GM21528 (cell line): ENCODE results near the gene ANKH.
"Not testable (repeated sequence)": the region's sequence is repeated elsewhere in the genome, so short reads cannot be mapped to it uniquely, and the experiment has no call there.

Experiments used
- ATAC-seq: cut with Tn5 transposase; IDR thresholded peaks from one replicate; pipeline ENCODE4 v1.9.1; 2021; ENCODE audit warnings: mild to moderate bottlenecking, moderate library complexity; ENCODE audit not compliant: unreplicated experiment, low FRiP score

ANKH gene

DNA sequence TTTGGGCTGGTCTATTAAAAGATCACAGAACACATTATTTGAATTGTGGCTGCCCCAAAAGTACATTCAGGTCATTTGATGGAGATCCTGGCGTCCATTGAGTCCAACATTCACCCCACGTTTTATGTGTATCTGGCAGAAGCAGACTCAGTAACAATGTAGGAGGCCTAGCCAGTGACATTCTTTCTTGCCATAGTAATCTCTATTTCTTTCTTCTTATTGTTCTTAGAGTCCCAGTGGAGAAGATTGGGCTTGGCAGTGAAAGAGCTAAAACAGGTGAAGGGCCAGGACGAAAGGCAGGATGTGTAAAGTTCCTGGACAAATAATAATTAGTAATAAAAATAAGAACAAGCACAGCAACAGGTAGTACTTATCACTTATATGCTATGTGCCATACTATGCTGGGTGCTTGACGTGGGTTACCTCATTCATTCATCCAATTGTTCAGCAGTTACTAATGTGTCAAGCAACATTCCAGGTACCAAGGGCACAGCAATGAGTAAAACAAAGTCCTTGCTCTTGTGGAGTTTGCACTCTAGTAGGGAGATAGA lies 12.6 kb upstream of the ANKH start:
- no peak for ATAC-seq

DNA sequence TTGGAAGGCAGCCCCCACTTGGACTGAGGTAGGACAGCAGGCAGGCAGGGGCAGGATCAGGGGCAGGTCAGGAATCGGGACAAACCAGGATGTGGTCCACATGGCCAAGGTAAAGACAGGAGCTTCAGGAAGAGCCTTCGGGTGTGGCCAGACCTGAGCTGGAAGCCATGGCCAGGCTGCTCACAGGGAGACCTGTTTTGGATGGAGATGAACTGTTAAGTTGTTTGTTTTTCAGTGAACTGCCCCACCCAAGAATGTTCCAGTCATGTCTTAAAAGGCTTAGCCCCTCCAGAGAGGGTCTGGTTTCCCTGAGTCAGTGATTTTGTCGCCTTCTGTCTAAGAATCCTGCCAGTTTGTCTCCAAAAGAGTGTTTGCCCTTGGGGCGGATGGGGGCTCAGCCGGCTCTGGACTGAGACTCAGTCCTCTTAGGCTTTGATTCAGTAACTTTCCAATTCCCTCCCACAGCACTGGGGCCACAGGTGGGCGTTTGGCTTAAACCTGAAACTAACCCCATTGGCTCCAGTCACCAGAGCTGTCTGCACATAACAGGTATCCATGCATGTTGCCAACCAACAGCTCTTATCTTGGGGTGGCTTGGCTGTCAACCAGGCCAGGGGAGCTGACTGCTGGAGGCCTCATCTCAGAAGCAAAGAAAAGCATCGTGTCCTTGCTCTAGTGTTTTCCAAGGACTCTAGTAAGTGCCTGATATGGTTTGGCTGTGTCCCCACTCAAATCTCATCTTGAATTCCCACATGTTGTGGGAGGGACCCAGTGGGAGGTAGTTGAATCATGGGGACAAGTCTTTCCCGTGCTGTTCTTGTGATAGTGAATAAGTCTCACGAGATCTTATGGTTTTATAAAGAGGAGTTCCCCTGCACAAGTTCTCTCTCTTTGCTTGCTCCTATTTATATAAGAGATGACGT lies 11.3 kb upstream of the ANKH start:
- ATAC-seq, result no peak

DNA sequence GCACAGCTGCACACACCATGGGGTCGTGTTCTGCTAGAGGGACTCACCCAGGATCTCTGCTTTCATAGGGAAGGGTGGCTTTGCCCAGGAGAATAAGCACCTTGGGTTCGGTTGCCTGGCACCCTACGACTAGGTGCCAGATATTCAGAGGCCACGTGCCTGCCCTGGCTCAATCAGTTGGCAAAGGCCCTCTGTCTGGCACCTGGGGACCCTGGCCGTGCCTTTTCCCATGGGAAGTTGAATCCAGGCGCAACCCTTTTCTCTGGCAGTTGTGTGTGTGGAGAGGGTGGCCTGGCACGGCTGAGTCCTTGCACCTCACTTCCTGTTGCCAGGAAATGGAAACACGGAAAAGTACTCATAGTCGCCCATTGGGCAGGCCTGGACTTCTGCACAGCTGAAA lies 10.2 kb upstream of the ANKH start:
- ATAC-seq, result no peak

DNA sequence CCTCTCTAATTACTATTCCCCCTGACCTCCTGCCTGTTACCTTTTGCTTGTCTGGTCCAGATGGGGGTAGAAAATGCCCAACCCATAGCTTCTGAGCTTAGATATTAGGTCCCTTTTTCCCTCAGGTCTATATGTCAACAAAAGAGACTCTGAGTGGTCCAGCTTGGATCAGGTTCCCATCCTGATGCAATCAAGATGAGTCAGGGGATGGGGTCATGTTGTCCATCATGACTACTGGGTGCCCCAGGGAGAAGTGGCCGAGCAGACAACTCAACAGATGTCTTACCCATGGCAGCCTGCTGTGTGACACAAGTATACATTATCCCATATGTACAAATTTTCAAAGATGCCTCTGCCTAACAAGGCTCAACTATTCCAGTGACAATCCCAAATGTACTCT lies 9.1 kb upstream of the ANKH start:
- ATAC-seq, result no peak

DNA sequence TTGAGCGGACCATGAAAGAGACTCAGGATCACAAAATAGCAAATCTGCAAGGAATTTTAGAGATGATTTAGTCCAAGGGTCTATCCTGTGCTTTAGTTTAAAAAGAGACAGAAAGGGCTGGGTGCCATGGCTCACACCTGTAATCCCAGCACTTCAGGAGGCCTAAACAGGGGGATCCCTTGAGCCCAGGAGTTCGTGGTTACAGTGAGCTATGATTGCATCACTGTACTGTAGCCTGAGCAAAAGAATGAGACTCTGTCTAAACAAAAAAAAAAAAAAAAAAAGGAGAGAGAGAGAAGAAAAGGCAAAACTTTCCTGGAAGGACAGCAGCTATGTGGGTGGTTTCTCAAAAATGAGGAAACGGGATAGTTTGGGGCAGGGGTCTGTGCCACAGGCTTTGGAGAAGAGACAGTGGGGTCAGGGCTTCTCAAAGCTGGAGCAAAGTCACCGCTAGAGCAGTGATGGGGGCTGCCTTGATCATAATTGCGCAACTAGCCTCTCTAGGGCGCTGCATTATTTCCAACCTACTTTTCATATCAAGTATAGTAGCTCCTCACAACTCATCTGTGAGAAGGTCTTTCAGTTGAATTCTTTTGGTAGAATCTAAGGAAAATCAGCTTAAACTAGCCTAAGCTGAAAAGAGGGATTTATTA lies 8.5 kb upstream of the ANKH start:
- no peak for ATAC-seq

DNA sequence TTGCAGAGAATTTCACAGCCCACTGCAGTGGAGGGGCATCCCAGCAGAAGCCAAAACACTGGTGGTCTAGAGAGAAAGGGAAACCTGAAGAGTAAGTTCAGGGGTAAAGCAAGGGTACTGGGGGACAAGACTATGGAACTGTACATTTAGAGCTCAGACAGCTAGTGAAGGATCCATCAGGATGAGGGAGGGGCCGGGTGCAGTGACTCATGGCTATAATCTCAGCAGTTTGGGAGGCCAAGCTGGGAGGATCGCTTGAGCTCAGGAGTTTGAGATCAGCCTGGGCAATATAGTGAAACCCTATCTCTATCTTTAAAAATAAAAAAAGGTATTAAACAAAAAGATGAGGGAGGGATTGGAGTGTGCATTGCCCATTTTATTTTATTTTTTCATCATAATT lies 7.8 kb upstream of the ANKH start:
- ATAC-seq, result no peak

DNA sequence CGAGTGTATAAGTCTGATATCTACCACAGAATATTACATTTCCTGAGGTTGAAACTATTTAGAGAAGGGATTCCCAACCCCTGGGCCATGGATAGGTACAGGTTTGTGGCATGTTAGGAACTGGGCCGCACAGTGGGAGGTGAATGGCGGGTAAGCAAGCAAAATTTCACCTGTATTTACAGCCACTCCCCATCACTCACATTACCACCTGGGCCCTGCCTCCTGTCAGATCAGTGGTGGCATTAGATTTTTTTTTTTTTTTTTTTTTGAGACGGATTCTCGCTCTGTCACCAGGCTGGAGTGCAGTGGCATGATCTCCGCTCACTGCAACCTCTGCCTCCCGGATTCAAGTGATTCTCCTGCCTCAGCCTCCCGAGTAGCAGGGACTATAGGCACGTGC lies 6.6 kb upstream of the ANKH start:
- ATAC-seq, result not testable (repeated sequence)

DNA sequence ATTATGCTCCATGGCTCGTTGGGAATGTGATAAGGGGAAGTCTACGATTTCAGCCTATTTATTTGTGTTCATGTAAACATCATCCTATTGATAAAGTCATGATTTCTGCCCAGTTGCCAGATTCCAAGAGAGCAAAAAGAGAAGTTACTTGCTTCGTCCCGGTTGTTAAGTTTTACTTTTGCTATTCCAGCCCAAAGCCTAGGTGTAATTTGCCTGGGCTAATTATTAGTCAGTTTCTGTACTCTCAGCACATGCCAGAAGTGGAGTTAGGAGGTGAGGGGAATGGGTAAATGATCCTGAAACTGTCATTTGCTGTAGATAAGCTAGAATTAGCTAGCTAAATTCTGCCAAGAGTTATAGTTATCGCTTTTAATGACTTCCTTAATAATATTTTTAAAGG lies 4.5 kb upstream of the ANKH start:
- ATAC-seq, result no peak

DNA sequence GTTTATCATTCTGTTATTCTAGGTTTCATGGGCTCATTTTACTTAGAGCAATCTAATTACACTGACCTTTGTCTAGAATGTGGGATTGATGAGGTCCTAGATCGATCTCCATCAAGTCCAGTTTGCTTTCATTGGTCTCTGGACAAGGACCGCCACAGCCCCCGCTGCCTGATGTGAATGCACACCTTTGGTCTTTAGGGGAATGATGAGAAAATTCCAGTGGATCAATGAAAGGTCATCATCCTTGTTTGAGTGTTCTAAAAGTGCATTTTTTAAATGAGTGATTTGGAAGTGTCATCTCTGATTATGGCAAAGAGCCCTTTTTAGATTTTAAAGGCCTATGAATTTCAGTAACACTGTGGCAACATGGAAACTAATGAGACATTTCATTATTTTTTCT lies 2.2 kb upstream of the ANKH start:
- ATAC-seq, result no peak

DNA sequence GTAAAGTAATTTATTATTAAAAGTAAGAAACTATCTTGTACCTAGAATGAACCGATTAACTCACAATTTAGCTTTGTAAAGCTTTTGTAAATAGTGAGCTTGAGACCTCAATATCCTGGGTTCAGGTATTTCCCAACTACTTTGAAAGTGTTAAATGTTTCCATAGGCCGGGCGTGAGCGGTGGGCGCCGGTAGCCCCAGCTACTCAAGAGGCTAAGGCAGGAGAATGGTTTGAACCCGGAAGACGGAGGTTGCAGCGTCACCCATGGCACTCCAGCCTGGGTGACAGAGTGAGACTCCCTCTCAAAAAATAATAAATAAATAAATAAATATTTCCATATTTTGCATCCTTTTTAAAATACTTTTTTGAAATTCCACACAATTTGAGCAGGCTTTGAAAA lies 1.5 kb upstream of the ANKH start:
- no peak for ATAC-seq

DNA sequence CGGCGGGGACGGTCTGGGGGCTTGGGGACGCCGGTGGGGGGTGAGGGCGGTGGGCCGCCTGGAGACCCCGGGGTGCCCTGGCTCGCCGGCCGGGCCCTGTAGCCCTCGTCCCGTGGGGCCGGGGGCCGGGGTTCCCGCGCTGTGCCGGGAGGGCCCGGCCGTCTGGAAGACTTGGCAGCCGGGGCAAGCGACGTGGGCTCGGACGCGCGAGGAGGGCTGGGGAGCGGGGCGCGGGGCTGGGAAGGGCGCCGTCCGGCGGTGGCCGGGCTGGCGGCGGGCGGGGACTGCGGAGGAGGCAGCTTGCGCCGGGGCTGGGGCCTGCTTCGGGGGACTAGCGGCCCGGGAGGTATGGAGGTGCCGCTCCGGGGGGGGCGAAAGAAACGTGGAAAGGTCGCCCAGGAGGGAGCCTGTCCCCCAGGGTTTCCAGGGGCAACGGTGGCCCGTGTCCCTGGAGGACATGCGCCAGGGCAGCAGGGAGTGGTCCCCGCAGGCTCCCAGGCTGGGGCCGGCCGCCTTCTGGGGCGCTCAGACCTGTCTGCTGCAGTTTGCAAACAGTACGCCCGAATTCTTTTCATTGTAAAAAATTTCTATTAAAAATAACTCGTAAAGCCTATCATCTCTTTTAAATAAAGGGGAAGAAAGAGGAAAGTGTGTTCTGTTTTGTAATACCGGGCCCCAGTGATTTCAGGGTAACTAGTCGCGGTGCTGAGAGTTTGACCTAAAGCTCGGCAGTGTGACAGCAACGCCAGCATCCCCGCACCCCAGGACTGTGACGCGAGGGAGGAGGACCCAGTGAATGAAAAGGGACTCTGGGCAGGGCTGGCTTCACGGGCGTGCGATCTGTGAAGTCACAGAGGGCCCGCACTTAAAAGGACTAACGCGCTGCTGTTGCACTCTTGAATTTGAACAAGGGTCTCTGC lies 752 bp upstream of the ANKH start:
- peak; percentile 50 for ATAC-seq

DNA sequence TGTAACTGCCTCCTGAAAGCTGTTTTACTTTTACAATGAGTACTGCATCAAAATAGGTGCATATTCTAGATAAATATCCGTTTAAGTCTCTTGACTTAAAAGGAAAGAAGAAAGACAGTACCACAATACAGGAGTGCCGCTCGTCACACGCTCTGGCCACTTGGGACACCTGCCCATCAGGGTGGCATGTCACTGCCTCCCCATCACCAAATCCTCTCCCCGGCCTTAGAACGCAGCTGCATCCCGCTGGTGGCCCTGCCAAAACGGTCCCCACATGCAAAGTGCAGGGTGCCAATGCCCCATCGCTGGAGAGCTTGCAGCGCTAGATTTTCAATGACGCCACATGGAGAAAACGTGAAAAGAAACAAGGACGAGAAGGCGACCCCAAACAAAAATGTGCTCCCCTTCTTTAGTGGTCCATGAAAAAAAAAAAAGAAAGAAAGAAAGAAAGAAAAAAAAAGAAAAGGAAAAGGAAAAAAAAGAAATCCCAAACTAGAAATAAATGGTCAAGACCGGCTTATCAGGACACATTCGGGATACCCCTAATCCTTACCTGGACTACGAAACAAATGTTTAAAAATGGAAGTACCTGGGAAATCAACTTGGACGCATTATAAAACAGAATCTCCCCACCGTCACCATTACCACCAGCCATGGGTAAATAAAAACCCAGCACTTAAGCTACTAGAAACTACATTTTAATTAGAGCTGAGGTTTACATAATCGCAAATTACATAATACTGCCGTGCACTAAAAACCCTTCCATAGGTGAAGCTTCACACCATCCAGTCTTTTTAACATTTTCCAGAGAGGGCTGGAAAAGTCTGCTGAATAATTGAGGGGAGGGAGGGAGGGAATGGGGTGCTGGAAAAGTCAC lies 1.0 kb downstream of the ANKH start:
- no peak for ATAC-seq

DNA sequence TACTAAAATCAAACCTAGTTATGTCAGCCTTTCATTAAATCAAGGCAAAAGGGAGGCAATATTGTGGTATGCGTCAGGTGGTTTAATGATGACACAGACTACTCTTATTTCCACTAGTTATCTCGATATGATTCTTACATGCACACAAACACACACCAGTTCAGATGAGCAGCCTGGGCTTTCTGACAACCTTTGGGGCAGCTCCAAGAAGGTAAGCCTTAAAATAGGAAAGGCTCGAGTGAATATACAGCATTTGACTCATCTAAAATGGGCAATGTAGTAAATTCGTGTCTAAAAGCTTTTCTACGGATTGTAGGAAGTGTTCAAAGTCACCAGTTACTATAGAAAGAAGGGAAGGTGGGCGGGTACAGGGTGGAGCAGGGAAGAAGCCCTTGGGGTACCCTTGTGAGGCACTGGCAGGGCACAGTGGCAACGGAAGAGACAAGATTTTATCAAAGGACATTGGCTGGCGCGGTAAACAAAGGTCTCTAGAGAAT lies 1.9 kb downstream of the ANKH start:
- ATAC-seq, result no peak

DNA sequence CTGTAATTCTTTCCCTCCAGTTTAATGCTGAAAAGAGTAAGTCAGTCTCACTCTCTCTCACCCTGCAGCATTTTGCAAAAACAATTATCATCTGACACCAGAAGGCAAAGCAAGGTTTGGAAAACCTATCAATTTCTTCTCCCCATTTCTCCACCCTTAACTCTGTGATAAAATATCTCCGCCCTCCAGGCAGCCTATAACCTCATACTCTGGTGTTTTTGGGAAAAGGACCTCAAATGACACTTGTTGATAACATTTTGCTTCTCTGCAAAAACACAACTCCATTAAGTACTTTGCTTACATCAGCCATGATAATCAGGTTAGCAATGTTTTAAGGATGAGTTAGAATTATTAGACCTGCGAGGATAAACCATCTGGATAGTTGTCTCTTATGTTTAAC lies 2.3 kb downstream of the ANKH start:
- no peak for ATAC-seq

DNA sequence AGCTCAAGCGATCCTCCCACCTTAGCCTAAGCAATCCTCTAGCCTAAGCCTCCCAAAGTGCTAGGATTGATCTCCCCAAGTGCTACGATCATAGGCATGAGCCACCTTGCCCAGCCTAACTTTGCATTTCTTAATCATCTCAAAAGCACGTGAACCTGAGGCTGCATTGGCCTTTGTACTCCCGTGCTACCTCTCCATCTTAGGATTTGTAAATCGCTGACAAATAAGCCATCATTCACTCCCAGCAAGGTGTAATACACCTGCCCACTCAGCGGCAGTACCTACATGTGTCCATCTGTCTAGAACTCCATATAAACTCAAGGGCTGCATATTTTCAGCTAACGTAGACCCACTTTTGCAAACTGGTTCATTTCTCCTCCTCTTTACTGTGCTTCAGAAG lies 2.8 kb downstream of the ANKH start:
- ATAC-seq, result no peak

DNA sequence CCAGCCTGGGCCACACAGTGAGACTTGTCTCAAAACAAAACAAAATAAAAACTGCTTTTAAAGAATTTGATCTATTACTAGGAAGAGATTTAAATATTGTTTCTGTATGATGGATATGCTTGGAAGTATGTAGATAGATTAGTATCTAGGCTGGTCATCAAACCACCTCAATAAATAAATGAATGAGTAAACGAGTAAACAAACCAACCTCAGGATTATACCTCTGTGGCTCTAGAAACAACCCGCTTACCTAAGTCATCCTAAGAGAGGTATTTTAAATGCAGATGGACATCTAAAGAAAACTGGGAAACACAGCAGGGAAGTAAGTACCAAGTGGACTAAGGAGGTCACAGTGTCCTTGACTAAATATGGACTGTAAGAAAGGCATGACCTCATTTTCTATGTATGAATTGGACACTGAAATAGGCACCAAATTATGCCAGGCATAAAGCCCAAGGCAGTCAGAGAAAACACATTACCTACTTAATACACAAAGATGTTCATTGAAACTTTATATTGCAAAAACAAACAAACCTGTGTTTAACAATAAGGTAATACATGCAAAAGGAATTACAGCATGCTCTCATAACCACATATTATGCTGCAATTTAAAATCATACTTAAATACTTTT lies 7.3 kb downstream of the ANKH start:
- no peak for ATAC-seq

DNA sequence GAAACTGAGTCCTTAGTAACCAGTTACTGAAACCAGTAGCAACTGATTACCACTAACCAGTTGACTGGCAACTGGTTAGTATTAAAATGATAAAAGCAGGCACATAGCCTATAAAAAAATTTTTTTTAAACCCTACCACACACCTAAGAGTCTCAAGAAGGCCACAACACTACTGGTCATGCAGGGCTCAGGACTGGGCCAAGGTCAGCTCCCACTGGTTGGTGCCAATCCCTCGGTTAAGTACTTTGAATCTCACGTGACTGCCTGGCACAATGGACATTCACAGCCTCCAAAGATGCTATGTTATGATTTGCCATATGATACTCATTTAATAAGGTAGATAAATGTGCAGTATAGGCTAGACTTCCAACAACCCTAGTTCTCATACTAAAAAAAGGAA lies 8.5 kb downstream of the ANKH start:
- no peak for ATAC-seq

DNA sequence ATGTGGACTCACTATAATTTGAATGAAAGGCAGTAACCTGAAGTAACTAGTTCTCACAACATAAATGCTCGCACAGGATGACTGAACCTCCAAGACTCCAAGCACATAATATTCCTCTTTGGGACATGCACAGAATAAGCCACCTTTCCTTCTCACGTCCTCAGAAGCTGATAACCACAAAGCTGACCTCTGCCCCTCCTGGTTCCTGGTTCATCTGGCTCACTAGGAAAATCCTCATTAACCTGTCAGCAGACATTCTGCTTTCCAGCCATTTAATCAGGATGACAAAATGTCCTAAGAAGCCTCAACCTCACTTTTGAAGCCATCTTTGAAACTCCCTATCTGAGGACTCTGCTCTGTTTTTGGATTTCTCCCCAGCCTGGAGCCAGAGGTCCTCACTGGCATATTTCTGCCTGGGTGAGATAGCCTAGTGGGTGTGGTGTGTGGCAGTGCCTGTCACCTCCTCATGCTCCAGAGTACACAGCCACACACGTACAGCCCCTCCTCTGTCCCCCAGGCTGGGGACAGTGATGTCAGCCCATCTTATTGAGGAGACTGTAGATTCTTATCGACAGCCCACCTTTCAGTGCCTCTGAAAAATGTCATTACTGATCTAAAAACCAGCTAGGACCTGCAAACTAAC lies 10.3 kb downstream of the ANKH start:
- no peak for ATAC-seq

DNA sequence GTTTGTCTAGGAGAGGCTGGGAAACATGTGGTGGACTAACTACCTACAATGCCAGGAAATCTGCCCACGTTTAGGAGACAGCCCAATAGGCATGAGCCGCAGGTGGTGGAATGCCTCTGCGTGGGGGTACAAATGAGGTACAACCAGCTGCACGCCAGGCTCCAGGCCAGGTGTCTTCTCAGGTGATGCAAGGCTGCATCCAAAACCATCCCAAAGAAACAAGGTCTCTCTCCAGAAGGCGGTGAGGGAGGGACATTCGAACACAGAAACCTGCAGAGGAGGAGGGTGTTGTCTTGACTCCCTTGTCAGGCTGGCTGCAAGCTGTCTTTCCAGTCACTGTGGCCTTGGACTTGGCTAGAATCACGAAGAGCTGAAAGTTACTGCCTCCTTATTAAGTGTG lies 11.6 kb downstream of the ANKH start:
- ATAC-seq, result no peak
